HepG2 (cell line): ENCODE results near the gene LTC4S. TPM values are rescaled to one million over a fixed set of nuclear protein-coding genes. Genes with fewer than 3 reads are reported as not detected.
"Not testable (repeated sequence)": the region's sequence is repeated elsewhere in the genome, so short reads cannot be mapped to it uniquely, and the experiment has no call there.

Experiments used
- ATAC-seq: fragments of 200-7000 bp; cut with Tn5 transposase; 3 replicates; pipeline ENCODE4 v1.9.1; 2020; ENCODE audit warnings: mild to moderate bottlenecking, moderate library complexity
- BruUV-seq: library from RNA; stranded (reverse); fragments of 400-500 nt; replicated peaks from 2 replicates; lab custom pipeline; 2021; lab: Mats Ljungman, UMichigan
- CTCF ChIA-PET: fragments of 300-600 bp; formaldehyde crosslinking; extraction: SDS; loops from one replicate; lab custom pipeline; 2021; ENCODE audit warnings: low total read pairs, inconsistent platforms, low intra/inter-chr PET ratio; lab: Yijun Ruan, JAX
- POLR2A ChIA-PET: fragments of 350-600 bp; sonication (Branson Sonifier 250); formaldehyde crosslinking; loops from one replicate; lab custom pipeline; 2020; ENCODE audit warnings: antibody characterized with exemption, inconsistent platforms; lab: Yijun Ruan, JAX
- DNase-seq: peaks from one replicate; pipeline ENCODE4 v3.0.0-alpha.2; 2015; ENCODE audit warnings: low spot score
- FAIRE-seq: peaks from 3 replicates; lab custom pipeline; 2011; peaks lifted over from hg19 to GRCh38; lab: Jason Lieb, UNC
- H2AFZ ChIP-seq: one replicate; pipeline ENCODE4 v1.6.1; 2011; ENCODE audit warnings: low read length, inconsistent platforms
- H3K27ac ChIP-seq: fragments of 300-600 bp; 3 replicates; pipeline ENCODE4 v1.8.0; 2011; ENCODE audit warnings: mixed run types, mild to moderate bottlenecking, mixed read lengths, low read length, inconsistent platforms; ENCODE audit not compliant: insufficient read depth; ENCODE audit errors: extremely low read length
- H3K27me3 ChIP-seq, 2 experiments: fragments of 200-600 bp in 1 of 2; 2 replicates in 1 of 2; 3 replicates in 1 of 2; pipeline versions ENCODE4 v1.6.0 to v1.8.0; 2011; ENCODE audit warnings: low read length in 2 of 2, mild to moderate bottlenecking in 2 of 2, moderate library complexity in 2 of 2, inconsistent platforms in 1 of 2; ENCODE audit not compliant: insufficient read depth in 2 of 2, control insufficient read depth in 1 of 2
- H3K36me3 ChIP-seq, 2 experiments: fragments of 200-600 bp in 1 of 2; replicated peaks in 1 of 2; 2 replicates in 1 of 2; 3 replicates in 1 of 2; pipeline versions ENCODE4 v1.5.1 to v1.8.0; 2011; ENCODE audit warnings: low read length in 2 of 2, inconsistent platforms in 1 of 2; ENCODE audit not compliant: insufficient read depth in 2 of 2, control insufficient read depth in 1 of 2
- H3K4me1 ChIP-seq: 2 replicates; pipeline ENCODE4 v1.5.1; 2012; ENCODE audit warnings: low read length, inconsistent platforms; ENCODE audit not compliant: insufficient read depth
- H3K4me2 ChIP-seq: 2 replicates; pipeline ENCODE4 v1.6.0; 2011; ENCODE audit warnings: low read depth, low read length, inconsistent platforms
- H3K4me3 ChIP-seq, 3 experiments: fragments of 200-600 bp in 1 of 3; sonication (generic), shearing (Covaris generic) in 1 of 3; replicated peaks in 1 of 3; 2 replicates each; pipeline ENCODE4 v1.5.1; 2011 to 2016; ENCODE audit warnings: low read length in 3 of 3, inconsistent platforms in 2 of 3, low read depth in 2 of 3, mild to moderate bottlenecking in 2 of 3, control low read depth in 1 of 3, mixed read lengths in 1 of 3; ENCODE audit not compliant: insufficient read depth in 1 of 3
- H3K79me2 ChIP-seq: one replicate; pipeline ENCODE4 v1.6.1; 2011; ENCODE audit warnings: low read length, inconsistent platforms; ENCODE audit not compliant: insufficient read depth
- H3K9ac ChIP-seq: 2 replicates; pipeline ENCODE4 v1.6.0; 2011; ENCODE audit warnings: mild to moderate bottlenecking, low read depth, low read length, inconsistent platforms; ENCODE audit not compliant: insufficient read depth
- H3K9me3 ChIP-seq: 2 replicates; pipeline ENCODE4 v1.5.1; 2012; ENCODE audit warnings: mild to moderate bottlenecking, low read length
- H4K20me1 ChIP-seq: 2 replicates; pipeline ENCODE4 v1.6.0; 2011; ENCODE audit warnings: inconsistent platforms, mild to moderate bottlenecking, low read length, moderate library complexity; ENCODE audit not compliant: insufficient read depth
- AGO2 ChIP-seq: fragments of 200-400 bp; formaldehyde crosslinking; optimal IDR thresholded peaks from 2 replicates; pipeline ENCODE3; 2017; ENCODE audit warnings: mild to moderate bottlenecking, low read depth, low read length, moderate library complexity
- HNRNPK ChIP-seq: fragments of 200-400 bp; formaldehyde crosslinking; IDR thresholded peaks from 2 replicates; pipeline ENCODE4 v1.6.1; 2018; ENCODE audit warnings: low read length, low read depth, moderate library complexity, mild to moderate bottlenecking; ENCODE audit not compliant: poor library complexity, severe bottlenecking
- RBFOX2 ChIP-seq: fragments of 200-400 bp; formaldehyde crosslinking; IDR thresholded peaks from 2 replicates; pipeline ENCODE4 v1.6.1; 2017; ENCODE audit warnings: low read depth, mild to moderate bottlenecking, low read length
- ZNF224 ChIP-seq: sonication (generic); formaldehyde crosslinking; IDR thresholded peaks from 2 replicates; pipeline ENCODE4 v1.5.0; 2020; ENCODE audit warnings: mild to moderate bottlenecking, missing genetic modification reagents
- ZNF766 ChIP-seq: sonication (generic); formaldehyde crosslinking; IDR thresholded peaks from 2 replicates; pipeline ENCODE4 v1.5.0; 2020; ENCODE audit warnings: missing genetic modification reagents, borderline replicate concordance
- WGBS: methylation state at CpG from one replicate; pipeline ENCODE4 v1.1.6; 2017; ENCODE audit warnings: low lambda C conversion rate; 5-methylcytosine and 5-hydroxymethylcytosine counted together
- in situ Hi-C: cut with HindIII; loops from 2 replicates; pipeline ENCODE4 v1.10.0; 2017; ENCODE audit warnings: low pct_unique_long_range_greater_than_20kb; ENCODE audit not compliant: extremely low pct_ligation_motif_present
- intact Hi-C: fragments of 100-400 bp; cut with micrococcal nuclease; formaldehyde crosslinking; loops from one replicate; pipeline ENCODE4 v1.10.0; 2022; ENCODE audit not compliant: unreplicated experiment
- polyA plus RNA-seq, 8 experiments: library from polyadenylated mRNA; depleted of rRNA in 3 of 8; stranded (reverse) in 7 of 8; unstranded in 1 of 8; fragments of >200 nt; fragmentation: Illumina TruSeq in 4 of 8; extraction: Trizol in 4 of 8; gene quantifications; 2 replicates each; pipeline versions ENCODE4 v1.2.1 to v1.2.3, GENCODE V29; 2011 to 2016; ENCODE audit warnings: low read depth in 4 of 8, missing spikeins in 1 of 8, mixed read lengths in 1 of 8; ENCODE audit not compliant: insufficient read depth in 1 of 8
- total RNA-seq, 5 experiments: library from RNA; depleted of rRNA; stranded (reverse); fragments of >200 nt; fragmentation: Illumina TruSeq; extraction: Trizol; gene quantifications; 2 replicates each; pipeline ENCODE4 v1.2.3, GENCODE V29; 2016; ENCODE audit warnings: low read depth in 1 of 5

The LTC4S gene
- total and polyA plus RNA-seq, 2 of the 13 experiments (the other 11 are each of a cell fraction or from before 2014, with no cell fraction given), result 0.35 TPM; not detected in 1

DNA sequence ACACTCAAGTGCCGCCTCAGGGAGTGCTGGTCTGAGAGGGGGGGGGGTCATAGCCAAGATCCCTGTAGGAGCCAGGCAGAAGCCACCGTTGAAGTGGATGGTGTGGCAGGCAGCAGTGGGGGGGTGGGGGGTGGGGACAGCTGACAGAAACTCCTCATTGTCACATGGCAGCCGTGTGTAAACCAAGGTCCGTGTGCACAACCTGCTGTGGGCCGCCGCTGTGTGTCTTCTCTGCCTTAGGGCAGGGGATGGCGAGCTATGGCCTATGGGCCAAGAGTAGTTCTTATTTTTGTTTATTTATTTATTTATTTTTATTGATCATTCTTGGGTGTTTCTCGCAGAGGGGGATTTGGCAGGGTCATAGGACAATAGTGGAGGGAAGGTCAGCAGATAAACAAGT lies 40.3 kb downstream of the LTC4S start:
- no peak for TF ChIP-seq ZNF766 (CRISPR knock-in tag)
- peak; percentile 56 for TF ChIP-seq HNRNPK
- TF ChIP-seq ZNF224 (CRISPR knock-in tag), result no peak
- peak; percentile 47; the same call in 1 of the 2 replicates for TF ChIP-seq RBFOX2
- TF ChIP-seq AGO2, result peak; percentile 83
- H3K27me3 ChIP-seq, result no peaks in the 10 kb centered on the region
- ChIA-PET CTCF (no interaction called here), POLR2A (interaction anchor here (1.4 to 1.5 kb wide), 2 partner anchors 9 to 23 kb away, joined by 4 read pairs; no protein-coding TSS in a partner anchor)
- no peaks in the 10 kb centered on the region for H3K79me2 ChIP-seq
- H3K27ac ChIP-seq, result no peak overlapping the region
- no peaks in the 10 kb centered on the region for H3K9me3 ChIP-seq
- H3K36me3 ChIP-seq, result peaks cover 36 to 64% of the 10 kb centered on the region in 2 experiments
- no peak overlapping the region for H3K4me3 ChIP-seq
- ATAC-seq, result no peak
- H3K4me2 ChIP-seq, result no peak overlapping the region
- peaks cover 16% of the 10 kb centered on the region for H3K4me1 ChIP-seq
- no peak overlapping the region for H2AFZ ChIP-seq
- FAIRE-seq, result no peak
- H3K9ac ChIP-seq, result no peak overlapping the region
- BruUV-seq, result no TSS peak
- intact Hi-C loops (no loop called here), in situ Hi-C loops (no loop called here)
- WGBS, result 85% methylated on average over 8 of the region's 8 CpGs
- H4K20me1 ChIP-seq, result peaks cover 23% of the 10 kb centered on the region; the same call in 1 of the 2 replicates
- DNase-seq, result no peak

- H2AFZ ChIP-seq, H3K4me3 ChIP-seq, H3K9me3 ChIP-seq, H3K27ac ChIP-seq, intact Hi-C loops, H3K79me2 ChIP-seq, H3K4me2 ChIP-seq, ATAC-seq, in situ Hi-C loops, H3K9ac ChIP-seq, DNase-seq, FAIRE-seq, BruUV-seq, H3K27me3 ChIP-seq, CTCF ChIA-PET: not testable (repeated sequence)
- peaks cover 16% of the 10 kb centered on the region for H3K4me1 ChIP-seq
- H4K20me1 ChIP-seq, result peaks cover 21% of the 10 kb centered on the region; the same call in 1 of the 2 replicates
- POLR2A ChIA-PET, result interaction anchor here (1.4 kb wide), 1 partner anchor 9 kb away, joined by 4 read pairs; no protein-coding TSS in a partner anchor
- WGBS, result 95% methylated on average over 11 of the region's 28 CpGs
- peaks cover 33 to 58% of the 10 kb centered on the region in 2 experiments for H3K36me3 ChIP-seq
Observed at GRCh38 chr5:179834871-179835270, 41.1 kb downstream of the LTC4S start.
